Measurements from ENCODE around the gene CPLX1.

CPLX1 gene

DNA sequence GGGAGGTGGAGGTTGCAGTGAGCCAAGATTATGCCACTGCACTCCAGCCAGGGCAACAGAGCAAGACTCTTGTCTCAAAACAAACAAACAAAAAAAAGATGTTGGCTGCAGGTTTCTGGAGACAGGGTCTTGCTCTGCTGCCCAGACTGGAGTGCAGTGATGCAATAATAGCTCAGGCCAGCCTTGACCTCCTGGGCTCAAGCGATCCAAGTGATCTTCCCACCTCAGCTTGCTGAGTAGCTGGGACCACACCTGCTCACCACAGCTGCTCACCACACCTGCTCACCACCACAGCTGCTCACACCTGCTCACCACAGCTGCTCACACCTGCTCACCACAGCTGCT, 29.9 kb upstream of the CPLX1 start:
- DNase-seq (ENCODE audit: low spot score), result no peak

DNA sequence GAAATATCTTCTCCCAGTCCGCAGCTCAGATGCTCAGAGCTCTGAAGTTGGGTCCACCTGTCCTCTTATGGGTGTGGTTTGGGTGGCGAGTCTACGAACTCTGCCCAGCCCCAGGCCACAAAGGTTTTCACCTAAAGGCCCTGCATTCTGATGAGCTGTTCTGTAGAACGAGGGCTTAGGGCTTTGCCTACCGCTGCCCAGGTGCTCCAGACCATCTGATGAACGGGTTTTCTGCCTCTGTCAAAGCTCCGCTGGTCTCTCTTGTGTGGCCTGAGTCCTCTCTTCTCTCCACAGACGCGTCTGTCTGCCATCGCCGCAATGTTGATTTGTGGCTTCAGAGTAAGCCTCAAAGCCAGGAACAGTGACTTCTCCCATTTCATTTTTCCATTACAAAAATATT, 28.4 kb upstream of the CPLX1 start:
- DNase-seq (ENCODE audit: low spot score), result no peak

DNA sequence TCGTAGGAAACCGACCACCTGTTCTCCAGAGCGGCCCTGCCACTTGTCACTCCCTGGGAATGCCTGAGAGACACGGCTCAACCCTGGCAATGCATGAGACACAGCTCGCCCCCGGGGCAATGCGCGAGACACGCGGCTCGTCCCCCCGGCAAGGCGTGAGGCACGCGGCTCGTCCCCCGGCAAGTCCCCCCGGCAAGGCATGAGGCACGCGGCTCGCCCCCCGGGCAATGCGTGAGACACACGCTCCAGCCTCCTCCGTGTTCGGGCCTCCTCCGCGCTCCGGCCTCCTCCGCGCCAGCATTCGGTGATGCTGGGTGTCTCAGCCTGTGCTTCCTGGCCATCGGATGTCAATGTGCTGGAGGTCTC, 27.5 kb upstream of the CPLX1 start:
- DNase-seq (ENCODE audit: low spot score), result no peak

DNA sequence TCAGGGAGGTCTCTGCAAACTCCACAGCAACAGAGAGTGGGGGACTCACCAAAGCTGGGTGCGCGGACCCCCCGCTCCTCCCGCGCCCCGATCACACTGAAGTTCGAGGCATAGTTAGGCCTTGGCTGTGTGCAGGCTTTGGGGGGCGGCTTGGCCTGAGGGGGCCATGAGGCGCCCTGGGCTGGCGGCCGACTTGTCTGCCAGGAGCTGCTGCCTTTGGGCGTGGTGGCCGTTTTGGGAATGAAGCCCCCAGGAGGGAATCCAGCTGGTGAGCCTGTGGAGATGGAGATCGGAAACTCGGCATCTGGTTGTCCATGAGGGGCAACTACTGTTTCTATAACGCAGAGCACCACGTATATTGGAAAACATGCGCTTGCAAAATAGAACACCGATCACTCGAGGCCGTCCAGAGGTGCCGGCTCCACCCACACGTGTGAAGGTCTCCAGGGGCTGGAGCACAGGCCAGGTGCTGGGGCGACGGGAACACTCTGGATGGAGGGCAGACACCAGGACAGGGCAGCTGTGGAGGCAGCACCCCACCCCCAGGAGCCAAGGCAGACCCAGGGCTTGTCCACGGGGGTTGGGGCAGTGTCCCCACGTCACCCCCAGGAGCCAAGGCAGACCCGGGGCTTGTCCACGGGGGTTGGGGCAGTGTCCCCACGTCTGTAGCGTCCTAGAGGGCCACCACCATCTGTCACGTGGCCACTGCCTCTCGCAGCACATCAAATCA, 25.9 kb upstream of the CPLX1 start:
- DNase-seq (ENCODE audit: low spot score), result no peak

DNA sequence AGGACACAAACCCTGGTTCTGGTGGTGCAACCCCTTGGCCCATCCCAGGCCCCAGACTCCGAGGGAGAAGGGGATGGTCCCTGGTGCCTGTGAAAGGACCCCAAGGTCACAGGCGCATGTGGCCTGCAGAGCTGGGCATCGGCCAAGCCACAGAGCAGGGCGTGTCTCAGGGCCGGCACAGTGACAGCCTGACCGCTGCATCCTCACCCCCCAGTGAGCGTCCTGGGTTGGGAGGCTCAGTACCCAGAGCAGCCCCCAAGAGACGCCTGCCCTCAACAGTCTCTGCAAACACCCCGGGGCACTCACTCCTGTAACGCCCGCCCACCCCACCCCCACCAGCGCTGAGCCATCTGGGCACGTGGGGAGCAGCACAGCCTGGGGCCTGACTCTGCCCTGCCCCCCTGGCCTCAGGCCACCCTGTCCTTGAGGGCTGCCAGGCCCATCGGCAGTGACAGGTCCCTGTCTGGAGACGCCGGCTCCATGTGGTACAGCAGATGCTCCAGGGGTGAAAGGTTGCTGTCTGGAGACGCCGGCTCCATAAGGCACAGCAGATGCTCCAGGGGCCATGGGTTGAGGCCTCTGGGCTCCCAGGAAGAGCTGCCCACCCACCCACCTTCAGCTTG, 24.5 kb upstream of the CPLX1 start:
- no peak for DNase-seq (ENCODE audit: low spot score)

DNA sequence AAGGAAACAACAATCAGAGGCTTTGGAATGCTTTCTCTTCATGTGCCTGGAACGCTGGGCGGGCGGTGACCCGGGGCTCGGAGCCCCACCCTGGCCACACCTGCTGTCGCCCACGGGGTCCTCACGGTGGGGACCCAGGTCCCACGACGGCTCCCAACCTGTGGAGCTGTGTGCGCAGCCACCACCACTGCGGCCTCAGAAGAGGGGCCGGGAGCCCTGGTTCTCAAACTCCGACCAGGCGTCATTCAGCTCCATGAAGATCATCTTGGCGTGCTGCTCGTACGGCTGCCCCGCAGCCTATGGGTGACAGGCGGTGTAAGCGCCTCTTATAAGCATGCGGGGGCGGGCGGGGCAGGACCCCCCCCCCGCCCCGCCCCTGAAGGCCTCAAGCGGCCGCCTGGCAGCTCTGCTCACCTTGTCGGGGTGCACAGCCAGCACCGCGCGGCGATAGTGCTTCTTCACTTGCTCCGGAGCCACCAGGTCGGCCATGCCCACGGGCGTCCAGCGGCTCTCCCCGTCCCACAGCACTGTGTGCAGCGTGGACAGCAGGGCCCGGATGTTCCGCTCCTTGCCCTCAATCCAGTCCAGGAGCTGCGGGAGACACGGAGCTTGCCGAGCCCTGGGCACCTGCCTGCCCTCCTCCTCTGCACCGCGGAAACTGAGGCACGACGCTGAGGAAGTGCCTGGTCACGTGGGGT, 23.7 kb upstream of the CPLX1 start:
- DNase-seq (ENCODE audit: low spot score), result no peak

DNA sequence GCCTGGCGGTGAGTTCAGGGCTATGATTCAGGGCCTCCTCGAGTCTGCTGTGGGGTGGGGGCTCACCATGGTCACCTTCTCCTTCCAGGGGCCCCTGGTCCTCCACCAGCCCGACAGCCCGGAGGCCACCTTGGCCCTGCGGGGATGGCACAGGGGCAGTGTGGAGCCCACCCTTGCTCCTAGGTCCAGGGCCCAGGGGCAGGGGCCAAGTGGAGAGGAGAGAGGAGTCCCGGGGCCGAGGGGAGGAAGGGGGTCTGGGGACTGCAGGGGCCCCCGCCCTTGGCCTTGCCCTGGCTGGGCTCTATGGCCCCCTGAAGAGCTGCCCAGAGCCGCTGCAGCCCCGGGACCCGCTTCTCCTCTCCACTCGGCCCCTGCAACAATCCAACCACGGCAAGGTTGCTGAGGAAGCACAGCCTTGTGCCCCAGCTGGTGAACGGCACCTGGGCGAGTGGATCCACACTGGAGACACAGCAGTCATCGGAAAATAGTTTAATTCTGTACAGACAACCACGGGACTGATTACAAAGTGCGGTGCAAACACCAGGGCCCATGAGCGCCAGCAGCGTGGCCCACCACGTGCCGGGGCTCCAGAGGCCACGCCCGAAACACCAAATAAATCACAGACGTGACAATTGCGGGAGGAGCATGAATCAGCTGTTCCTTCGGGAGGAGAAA, 23.0 kb upstream of the CPLX1 start:
- no peak for DNase-seq (ENCODE audit: low spot score)

DNA sequence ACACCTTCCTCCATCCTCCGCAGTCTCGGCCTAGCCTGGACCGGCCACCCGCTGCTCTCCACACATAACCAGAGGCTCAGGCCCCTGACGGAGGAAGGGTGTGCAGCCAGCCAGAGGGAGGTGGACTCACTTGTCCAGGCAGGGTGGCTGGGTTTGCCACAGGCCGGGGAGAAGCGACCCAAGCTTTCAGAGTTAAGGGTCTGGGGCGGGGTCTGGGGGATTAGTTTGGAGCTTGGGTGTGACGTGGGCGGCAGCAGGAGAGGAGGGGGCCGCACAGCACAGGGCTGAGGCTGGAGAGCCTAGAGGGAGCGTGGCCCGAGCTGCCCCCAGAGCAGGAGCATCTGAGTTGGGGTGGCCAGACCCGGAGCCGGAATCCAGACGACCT, 22.4 kb upstream of the CPLX1 start:
- no peak for DNase-seq (ENCODE audit: low spot score)

DNA sequence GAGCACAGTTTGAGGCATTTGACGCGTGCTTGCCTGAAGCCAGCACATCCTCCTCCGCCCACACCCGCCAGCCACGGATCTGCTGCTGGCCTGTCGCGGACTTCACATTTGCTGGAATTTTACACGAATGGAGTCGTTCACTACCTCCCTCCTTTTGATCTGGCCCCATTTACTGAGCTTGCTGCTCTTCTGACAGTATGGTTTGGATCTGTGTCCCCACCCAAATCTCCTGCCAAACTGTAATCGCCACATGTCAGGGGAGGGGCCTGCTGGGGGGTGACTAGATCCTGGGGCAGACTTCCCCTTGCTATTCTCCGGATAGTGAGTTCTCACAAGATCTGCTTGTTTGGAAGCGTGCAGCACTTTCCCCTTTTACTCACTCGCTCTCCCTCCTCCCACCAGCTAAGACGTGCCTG, 19.9 kb upstream of the CPLX1 start:
- DNase-seq (ENCODE audit: low spot score), result no peak

DNA sequence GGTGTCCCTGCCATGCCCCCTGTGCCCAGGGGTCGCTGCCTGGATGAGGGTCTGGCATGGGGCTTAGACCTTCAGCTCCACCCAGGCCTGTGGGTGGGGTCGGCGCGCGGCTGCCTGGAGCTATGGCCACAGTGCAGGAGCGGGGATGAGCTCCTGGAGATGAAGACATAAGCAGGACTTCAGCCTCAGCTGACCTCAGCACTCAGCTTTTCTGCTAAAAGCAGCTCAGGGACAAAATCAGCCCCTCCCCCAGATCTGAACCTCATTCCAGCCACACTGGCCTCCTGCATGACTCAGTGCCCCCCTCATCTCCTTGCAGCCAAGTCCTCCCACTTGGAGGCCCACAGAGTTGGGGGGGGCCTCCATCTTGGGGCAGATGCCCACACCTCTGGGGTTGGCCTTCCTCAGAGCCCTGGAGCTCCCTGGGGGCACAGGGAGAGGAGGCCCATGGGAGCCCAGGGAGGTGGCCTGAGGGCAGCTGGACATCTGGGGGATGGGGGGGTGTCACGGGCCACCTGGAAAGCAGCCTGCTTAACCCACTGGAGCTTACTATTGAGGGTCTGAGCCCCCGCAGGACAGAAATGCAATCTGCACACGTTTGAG, 19.4 kb upstream of the CPLX1 start:
- no peak for DNase-seq (ENCODE audit: low spot score)

DNA sequence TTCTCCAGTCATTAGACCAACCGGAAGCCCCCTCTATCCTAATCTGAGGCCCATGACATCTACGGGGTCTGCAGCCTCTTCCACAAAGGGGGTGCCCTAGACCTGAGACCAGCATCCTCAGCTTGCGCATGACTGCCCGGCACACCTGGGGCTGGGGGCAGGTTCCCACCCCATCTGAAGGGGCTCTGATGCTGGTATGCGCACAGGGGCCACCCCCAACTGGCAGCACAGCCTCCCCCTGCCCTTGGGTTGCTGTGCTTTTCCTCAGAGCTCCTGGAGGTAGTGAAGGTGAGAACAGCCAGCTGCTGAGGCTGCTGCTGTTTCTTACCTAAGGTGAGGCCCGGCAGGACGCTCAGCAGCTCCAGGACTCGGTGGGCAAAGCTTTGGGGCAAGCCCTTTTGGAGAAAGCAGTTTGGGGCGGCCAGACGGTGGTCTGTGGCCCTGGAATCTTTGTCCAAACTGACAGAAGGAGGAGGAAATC, 18.9 kb upstream of the CPLX1 start:
- no peak for DNase-seq (ENCODE audit: low spot score)

DNA sequence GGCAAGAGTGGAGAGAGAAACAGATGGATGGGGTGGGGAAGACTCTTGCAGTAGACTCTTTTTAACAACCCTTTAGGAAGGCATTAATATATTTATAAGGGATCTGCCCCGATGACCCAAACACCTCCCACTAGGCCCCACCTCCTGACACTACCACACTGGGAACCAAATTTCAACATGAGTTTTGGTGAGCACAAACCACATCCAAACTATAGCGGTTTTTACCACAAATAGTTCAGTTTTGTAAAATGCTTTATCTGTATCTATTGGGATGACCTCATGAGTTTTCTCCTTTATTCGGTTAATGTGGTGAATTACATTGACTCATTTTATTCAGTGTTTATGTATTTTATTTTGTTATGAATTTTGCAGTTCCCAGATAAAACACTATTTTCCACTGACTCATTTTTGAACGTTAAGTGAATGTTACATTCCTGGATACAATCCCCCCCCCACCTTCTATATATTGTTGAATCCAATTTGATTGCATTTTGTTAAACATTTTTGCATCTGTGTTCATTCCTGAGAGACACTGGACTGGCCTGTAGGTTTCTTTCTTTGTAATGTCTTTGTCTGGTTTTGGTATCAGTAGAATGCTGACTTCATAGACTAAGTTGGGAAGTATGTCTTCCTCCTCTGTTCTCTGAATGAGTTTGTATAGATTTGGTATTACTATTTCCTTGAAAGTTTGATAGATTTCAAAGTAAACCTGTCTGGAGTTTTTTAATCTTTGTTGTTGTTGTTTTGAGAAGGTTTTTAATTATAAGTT, 13.9 kb upstream of the CPLX1 start:
- no peak for DNase-seq (ENCODE audit: low spot score)

DNA sequence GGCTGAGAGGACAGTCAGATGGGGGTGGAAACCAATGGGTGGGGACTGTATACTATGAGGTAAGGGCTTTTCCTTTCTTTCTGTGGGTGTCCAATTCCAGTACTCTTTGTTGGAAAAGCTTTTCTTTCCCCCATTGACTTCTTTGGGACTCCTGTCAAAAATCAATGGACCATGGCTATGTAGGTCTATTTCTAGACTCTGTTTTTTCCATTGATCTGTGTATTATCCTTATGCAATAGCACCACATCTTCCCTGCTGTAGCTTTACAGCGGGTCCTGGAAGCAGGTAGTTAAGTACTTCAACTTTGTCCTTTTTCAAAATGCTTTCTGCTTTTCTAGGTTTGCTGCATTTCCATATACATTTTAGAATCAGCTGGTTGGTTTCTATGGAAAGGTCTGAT, 11.8 kb upstream of the CPLX1 start:
- DNase-seq (ENCODE audit: low spot score), result no peak

DNA sequence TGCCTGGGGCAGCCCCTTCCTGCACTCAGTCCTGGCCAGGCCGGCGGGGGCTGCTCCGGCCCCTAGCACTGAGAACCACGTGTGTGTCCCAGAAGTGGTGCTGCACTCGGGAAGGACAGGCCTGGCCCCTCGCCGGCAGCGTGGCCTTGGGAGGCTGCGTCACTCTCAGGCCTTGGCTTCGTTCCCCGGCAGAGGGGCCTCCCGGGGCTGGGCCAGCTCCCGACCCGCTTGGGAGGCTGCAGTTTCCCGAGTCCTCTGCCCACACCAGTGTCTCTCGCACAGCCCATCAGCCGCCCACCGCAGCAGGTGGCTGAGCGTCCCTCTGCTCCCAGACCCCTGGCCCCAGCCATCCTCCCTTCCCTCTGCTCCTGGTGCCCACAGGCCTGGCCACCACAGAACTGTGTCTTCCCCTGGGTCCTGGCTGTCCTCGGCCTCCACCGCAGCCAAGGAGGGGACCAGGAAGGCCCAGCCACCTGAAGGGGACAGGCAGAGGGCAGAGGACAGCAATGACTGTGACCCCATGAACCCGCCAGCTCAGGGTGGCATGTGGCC, 10.9 kb upstream of the CPLX1 start:
- DNase-seq (ENCODE audit: low spot score), result no peak

DNA sequence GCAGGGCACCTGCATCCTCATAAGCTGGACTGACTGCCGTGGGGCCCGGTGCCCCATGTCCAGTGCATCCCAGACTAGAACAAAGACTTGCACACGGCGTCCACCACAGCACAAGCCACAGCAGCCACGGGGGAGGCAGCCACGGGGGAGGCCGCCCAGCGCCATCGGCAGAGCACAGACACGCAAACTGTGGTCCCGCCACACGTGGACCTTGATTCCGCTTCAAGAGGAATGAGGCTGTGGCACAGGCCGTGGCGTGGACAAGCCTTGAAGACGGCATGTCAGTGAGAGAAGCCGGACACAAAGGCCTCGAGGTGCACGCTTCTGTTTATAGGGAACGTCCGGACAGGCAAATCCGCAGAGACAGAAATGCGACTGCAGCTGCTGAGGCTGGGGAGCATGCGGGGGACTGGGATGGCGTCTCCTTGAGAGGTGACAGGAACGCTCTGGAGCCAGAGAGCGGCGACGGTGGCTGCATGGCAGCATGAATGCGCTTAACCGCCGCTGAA, 10.1 kb upstream of the CPLX1 start:
- no peak for DNase-seq (ENCODE audit: low spot score)

DNA sequence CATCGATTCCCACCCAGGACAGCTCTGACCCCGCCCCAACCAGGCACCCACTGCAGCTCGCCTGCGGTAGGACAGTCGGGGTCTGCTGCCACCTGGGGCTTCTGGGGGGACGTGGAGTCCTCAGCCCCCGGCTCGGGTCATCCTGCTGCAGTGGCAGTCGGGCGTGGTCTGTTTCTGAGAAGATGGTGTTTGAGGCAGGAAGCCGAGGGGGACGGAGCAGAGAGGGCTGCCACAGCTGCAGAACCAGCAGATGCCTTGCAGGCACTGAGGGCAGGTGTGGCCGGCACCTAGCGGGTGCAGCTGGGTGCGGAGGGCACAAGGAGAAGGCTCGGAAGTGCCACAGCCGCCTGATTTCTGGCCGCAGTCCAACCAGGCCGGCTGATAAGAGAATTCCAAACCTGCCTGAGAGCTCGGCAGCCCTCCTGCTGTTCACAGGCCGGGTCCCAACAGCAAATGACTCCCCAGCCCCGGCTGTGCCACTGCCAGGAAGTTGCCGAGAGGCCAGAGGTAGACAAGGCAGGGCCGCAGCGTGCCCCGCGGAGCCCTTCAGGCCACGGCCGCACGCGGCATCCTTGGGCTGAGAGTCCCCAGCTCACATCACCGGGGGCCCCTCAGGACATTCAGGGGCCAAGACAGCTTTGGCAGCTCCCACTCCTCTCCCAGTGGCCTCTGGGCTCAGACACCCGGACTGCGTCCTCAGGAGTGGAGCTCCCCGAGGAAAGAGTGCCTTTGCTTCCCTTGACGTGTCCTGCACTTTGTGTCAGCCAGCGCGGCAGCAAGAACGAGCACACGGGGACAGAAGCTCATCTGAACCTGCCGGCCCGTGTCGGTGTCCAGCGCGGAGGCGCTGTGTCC, 9.4 kb upstream of the CPLX1 start:
- no peak for DNase-seq (ENCODE audit: low spot score)

DNA sequence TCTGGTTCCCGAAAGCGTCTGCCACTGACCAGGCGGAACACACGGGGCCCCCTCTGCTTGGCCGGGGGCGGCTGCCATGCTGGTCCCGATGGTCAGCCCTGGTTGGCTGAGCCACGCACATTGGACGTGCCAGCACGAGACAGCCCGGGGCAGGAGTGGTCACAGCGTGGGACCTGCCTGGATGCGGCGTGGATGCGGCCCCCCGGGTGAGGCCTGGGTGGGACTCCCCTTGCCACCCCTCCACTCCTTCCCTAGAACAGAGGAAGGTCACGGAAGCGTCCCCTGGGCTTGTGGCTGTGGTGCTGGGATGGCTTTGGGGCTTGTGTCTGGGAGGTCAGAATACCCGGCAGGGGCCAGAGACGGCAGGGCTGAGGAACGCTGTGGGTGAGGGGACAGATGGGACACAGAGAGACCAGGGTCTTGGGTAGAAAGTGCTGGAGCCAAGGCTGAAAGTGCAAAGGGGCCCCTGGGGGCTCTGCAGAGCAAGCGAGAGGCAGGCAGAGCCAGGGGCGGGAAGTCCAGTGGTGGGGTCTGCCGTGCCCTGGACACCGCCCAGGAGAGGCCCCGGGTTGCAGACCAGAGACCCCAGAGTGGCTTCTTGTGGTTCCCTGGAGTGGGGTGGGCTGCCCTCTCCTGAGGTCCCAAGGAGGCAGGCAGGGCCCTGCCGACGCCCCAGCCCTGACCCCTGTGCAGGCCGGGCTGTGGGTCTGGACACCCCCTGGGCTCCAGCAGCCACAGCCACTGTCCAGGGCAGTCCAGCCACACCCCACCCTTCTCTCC, 8.6 kb upstream of the CPLX1 start:
- DNase-seq (ENCODE audit: low spot score), result no peak

DNA sequence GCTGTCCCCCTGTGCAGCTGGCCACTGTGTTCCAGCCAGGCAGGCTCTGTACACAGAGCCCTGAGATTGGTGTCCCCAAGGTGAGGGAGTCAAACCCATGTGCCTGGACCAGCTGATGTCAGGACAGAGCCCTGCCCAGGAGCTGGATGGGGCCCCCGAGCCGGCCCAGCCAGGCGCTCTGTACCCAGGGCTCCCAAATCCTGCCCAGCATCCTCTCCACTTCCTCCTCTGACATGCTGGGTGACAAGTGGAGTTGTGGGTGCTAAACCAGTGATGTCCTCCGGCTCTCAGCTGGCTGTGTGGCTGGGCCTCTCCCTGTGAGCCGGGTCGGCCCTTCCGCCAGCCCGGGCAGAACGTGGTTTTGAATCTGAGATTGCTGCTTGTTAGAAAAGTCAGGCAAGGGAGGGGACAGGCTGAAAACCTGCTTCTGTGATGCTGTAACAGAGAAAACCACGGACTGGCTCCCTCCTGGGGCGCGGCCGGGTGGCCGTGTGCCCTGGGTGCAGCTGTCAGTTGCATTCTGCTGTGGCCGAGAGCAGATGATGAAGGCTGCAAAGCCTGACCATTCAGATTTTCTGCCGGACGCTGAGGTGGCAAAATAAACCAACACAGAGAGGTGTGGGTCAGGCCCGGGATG, 7.9 kb upstream of the CPLX1 start:
- DNase-seq (ENCODE audit: low spot score), result no peak

DNA sequence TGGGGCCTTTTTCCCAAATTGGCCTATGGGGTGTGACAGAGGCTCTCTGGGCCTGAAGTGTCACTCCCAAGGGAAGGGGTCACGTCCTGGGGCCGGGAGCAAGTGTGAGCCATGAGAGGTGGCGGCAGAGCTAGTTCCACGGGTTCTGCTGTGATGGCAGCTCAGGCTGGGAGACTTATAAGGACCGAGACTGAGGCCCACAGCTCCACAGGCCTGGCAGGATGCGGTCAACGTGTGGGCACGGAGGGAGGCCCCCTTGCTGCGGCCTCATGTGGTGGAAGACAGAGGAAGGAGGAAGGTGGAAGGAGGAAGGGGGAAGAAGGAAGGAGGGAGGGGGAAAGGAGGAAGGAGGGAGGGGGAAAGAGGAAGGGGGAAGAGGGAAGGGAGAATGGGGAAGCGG, 7.2 kb upstream of the CPLX1 start:
- DNase-seq (ENCODE audit: low spot score), result no peak
